IPS-15b (cell line): Measurements from ENCODE around the gene ALG9.
A peak's percentile ranks its signal among the peaks of the same experiment; 100 is the strongest.
"Not testable (repeated sequence)": the region's sequence is repeated elsewhere in the genome, so short reads cannot be mapped to it uniquely, and the experiment has no call there.

ENCODE experiments used
- H3K27me3 ChIP-seq: one replicate; pipeline ENCODE4 v1.6.1; 2013; ENCODE audit warnings: low read length; ENCODE audit not compliant: control insufficient read depth, insufficient read depth
- H3K36me3 ChIP-seq: one replicate; pipeline ENCODE4 v1.6.1; 2013; ENCODE audit warnings: low read length; ENCODE audit not compliant: control insufficient read depth, insufficient read depth
- H3K4me1 ChIP-seq: one replicate; pipeline ENCODE4 v1.6.1; 2013; ENCODE audit warnings: mild to moderate bottlenecking, low read length; ENCODE audit not compliant: control insufficient read depth, insufficient read depth
- H3K4me3 ChIP-seq: one replicate; pipeline ENCODE4 v1.5.1; 2013; ENCODE audit warnings: low read depth, low read length
- H3K9ac ChIP-seq: one replicate; pipeline ENCODE4 v1.6.1; 2013; ENCODE audit warnings: low read depth, mild to moderate bottlenecking, low read length
- H3K9me3 ChIP-seq: one replicate; pipeline ENCODE4 v1.6.1; 2013; ENCODE audit warnings: mild to moderate bottlenecking, low read length; ENCODE audit not compliant: control insufficient read depth, insufficient read depth

Gene ALG9

GRCh38 chr11:111910676-111911562 lies 39.5 kb upstream of the ALG9 start:
- Histone ChIP-seq H3K9me3 (no peaks in the 10 kb centered on the region), H3K4me1 (peaks cover 13% of the 10 kb centered on the region), H3K27me3 (no peaks in the 10 kb centered on the region), H3K4me3 (no peak overlapping the region), H3K9ac (no peak overlapping the region), H3K36me3 (no peaks in the 10 kb centered on the region)

- Histone ChIP-seq H3K4me3 (no peak overlapping the region), H3K27me3 (no peaks in the 10 kb centered on the region), H3K4me1 (peaks cover 13% of the 10 kb centered on the region), H3K9me3 (no peaks in the 10 kb centered on the region), H3K9ac (no peak overlapping the region), H3K36me3 (no peaks in the 10 kb centered on the region)
These were observed 38.0 kb upstream of the ALG9 start for GRCh38 chr11:111909378-111909777.

- H3K9me3 ChIP-seq, result no peaks in the 10 kb centered on the region
- H3K4me1 ChIP-seq, result peaks cover 12% of the 10 kb centered on the region
- no peak overlapping the region for H3K9ac ChIP-seq
These were observed 37.4 kb upstream of the ALG9 start for GRCh38 chr11:111908639-111909305.

GRCh38 chr11:111906680-111907079 lies 35.3 kb upstream of the ALG9 start:
- H3K4me1 ChIP-seq, result peaks cover 5% of the 10 kb centered on the region
- no peaks in the 10 kb centered on the region for H3K36me3 ChIP-seq
- H3K9me3 ChIP-seq, result no peaks in the 10 kb centered on the region
- H3K27me3 ChIP-seq, result no peaks in the 10 kb centered on the region
- no peak overlapping the region for H3K4me3 ChIP-seq
- no peak overlapping the region for H3K9ac ChIP-seq

More at GRCh38 chr11:111908639-111909305, 37.4 kb upstream of the ALG9 start:
- Histone ChIP-seq H3K4me3 (no peak overlapping the region), H3K36me3 (no peaks in the 10 kb centered on the region), H3K27me3 (no peaks in the 10 kb centered on the region)

- Histone ChIP-seq H3K4me3 (no peak overlapping the region), H3K36me3 (no peaks in the 10 kb centered on the region), H3K9me3 (no peaks in the 10 kb centered on the region), H3K9ac (no peak overlapping the region), H3K4me1 (peaks cover 5% of the 10 kb centered on the region), H3K27me3 (no peaks in the 10 kb centered on the region)
These were observed 34.0 kb upstream of the ALG9 start for GRCh38 chr11:111905411-111905810.

- no peaks in the 10 kb centered on the region for H3K36me3 ChIP-seq
- no peaks in the 10 kb centered on the region for H3K27me3 ChIP-seq
These were observed 15.5 kb upstream of the ALG9 start for GRCh38 chr11:111886844-111887243.

GRCh38 chr11:111886032-111886431 lies 14.7 kb upstream of the ALG9 start:
- no peak overlapping the region for H3K9ac ChIP-seq
- H3K4me1 ChIP-seq, result no peaks in the 10 kb centered on the region
- no peaks in the 10 kb centered on the region for H3K9me3 ChIP-seq
- no peaks in the 10 kb centered on the region for H3K27me3 ChIP-seq
- H3K4me3 ChIP-seq, result no peak overlapping the region
- no peaks in the 10 kb centered on the region for H3K36me3 ChIP-seq

More at GRCh38 chr11:111886844-111887243, 15.5 kb upstream of the ALG9 start:
- no peaks in the 10 kb centered on the region for H3K9me3 ChIP-seq
- H3K4me1 ChIP-seq, result no peaks in the 10 kb centered on the region
- H3K4me3 ChIP-seq, result no peak overlapping the region
- no peak overlapping the region for H3K9ac ChIP-seq

- H3K9me3 ChIP-seq, result not testable (repeated sequence)
These were observed 13.7 kb upstream of the ALG9 start for GRCh38 chr11:111885053-111885452.

GRCh38 chr11:111882202-111882601 lies 10.8 kb upstream of the ALG9 start:
- Histone ChIP-seq H3K4me3 (no peak overlapping the region), H3K4me1 (no peaks in the 10 kb centered on the region), H3K9me3 (no peaks in the 10 kb centered on the region), H3K9ac (no peak overlapping the region), H3K27me3 (no peaks in the 10 kb centered on the region), H3K36me3 (no peaks in the 10 kb centered on the region)

More at GRCh38 chr11:111885053-111885452, 13.7 kb upstream of the ALG9 start:
- H3K9ac ChIP-seq, H3K4me1 ChIP-seq, H3K36me3 ChIP-seq, H3K27me3 ChIP-seq, H3K4me3 ChIP-seq: not testable (repeated sequence)

- peak overlapping the region; percentile 56 for H3K9ac ChIP-seq
- H3K4me1 ChIP-seq, result no peaks in the 10 kb centered on the region
- peak overlapping the region; percentile 78 for H3K4me3 ChIP-seq
- H3K9me3 ChIP-seq, result no peaks in the 10 kb centered on the region
- no peaks in the 10 kb centered on the region for H3K27me3 ChIP-seq
- no peaks in the 10 kb centered on the region for H3K36me3 ChIP-seq
These were observed 8.2 kb upstream of the ALG9 start for GRCh38 chr11:111879637-111879960.

- no peaks in the 10 kb centered on the region for H3K27me3 ChIP-seq
- H3K9me3 ChIP-seq, result no peaks in the 10 kb centered on the region
- H3K4me1 ChIP-seq, result no peaks in the 10 kb centered on the region
- H3K4me3 ChIP-seq, result peak within 1 kb of the TSS; percentile 78
- H3K36me3 ChIP-seq, result no peaks in the 10 kb centered on the region
- peak within 1 kb of the TSS; percentile 67 for H3K9ac ChIP-seq
These were observed 7.7 kb upstream of the ALG9 start, which contains the start of the genes CFAP68 and FDXACB1 for GRCh38 chr11:111878849-111879636. Gene CFAP68 (plus strand): TSS chr11:111879541. CDS start chr11:111879561, 20 bp downstream. Gene FDXACB1 (minus strand): TSS chr11:111879165. CDS start chr11:111879132, 33 bp downstream.
